ENCODE data around the gene IL9.

Gene IL9

DNA sequence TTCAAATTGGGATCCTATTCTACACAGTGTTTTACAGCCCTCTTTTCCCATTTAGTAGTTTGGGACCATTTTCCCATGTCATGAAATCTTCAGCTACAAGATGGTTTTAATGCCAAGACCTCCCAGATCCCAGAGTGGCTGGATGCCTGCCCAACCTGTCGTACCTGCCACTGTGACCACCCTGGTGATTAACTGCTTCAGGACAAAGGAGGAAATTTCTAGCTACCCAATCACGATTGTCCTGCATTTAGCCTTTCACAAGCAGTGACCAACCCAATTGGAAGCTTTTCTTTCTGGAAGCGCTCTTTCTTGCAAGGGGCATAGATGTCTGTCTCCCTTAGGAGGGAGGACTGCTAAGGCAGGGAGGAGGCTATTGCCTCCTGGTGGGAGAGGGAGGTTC, 13.8 kb downstream of the IL9 start:
- peaks cover 5% of the 10 kb centered on the region for H3K27me3 ChIP-seq (ENCODE audit: control insufficient read depth, insufficient read depth, low read length, poor library complexity, severe bottlenecking)
- no peaks in the 10 kb centered on the region for H3K36me3 ChIP-seq (ENCODE audit: control insufficient read depth, insufficient read depth, low read length)
- H3K27ac ChIP-seq (ENCODE audit: insufficient read depth, low read depth, low read length, poor library complexity, severe bottlenecking) = no peak overlapping the region
- 74 to 85% methylated on average over 3 of the region's 3 CpGs for WGBS, 2 experiments
- no peaks in the 10 kb centered on the region for H3K9me3 ChIP-seq (ENCODE audit: control insufficient read depth, low read length)
- H3K4me1 ChIP-seq (ENCODE audit: control insufficient read depth, insufficient read depth, low read length) = no peaks in the 10 kb centered on the region
- no peak overlapping the region for H3K4me3 ChIP-seq (ENCODE audit: insufficient read depth, low read depth, low read length)

DNA sequence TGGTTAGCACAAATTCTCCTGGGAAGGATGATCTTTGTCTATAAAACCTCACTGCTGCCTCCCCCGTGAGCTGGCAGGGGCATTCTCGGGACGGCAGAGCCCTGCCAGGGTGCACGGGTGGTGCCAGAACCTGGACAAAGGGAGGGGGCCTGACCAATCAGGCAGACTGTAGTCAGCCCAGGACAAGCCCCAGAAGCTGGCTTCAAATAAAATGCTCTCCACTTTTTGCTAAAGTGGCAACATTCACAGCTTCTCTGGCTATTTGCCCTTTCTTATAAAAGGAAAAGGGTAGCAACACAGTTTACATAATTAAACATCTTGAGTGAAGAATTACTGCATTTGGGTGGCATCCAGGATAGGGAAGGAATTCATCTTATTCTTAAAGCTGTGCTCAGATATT, 14.4 kb downstream of the IL9 start:
- no peaks in the 10 kb centered on the region for H3K36me3 ChIP-seq (ENCODE audit: control insufficient read depth, insufficient read depth, low read length)
- no peaks in the 10 kb centered on the region for H3K4me1 ChIP-seq (ENCODE audit: control insufficient read depth, insufficient read depth, low read length)
- H3K27me3 ChIP-seq (ENCODE audit: control insufficient read depth, insufficient read depth, low read length, poor library complexity, severe bottlenecking) = peaks cover 5% of the 10 kb centered on the region
- no peak overlapping the region for H3K4me3 ChIP-seq (ENCODE audit: insufficient read depth, low read depth, low read length)
- no peaks in the 10 kb centered on the region for H3K9me3 ChIP-seq (ENCODE audit: control insufficient read depth, low read length)
- H3K27ac ChIP-seq (ENCODE audit: insufficient read depth, low read depth, low read length, poor library complexity, severe bottlenecking) = no peak overlapping the region
- 87 to 92% methylated on average over 4 of the region's 4 CpGs for WGBS, 2 experiments

DNA sequence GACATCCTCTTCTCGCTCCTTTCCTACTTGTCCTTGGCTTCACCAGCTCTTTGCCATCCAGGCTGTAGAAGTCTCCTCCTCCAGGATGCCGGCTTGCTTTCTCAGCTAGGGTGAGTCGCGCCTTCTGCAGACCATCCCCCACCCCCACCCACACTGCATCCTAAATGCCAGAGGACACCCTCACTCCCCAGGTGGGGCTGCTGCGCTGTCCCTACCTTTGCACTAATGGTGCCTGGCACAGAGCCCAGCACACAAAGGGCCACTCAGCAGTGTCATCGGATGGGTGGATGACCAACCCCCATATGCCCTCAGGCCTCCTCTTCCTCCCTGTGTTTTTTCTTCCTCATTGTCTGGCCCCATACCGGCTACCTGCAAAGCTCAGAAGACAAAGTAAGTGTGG, 14.8 kb downstream of the IL9 start:
- 86% methylated on average over 7 of the region's 7 CpGs for WGBS, 2 experiments
- H3K4me3 ChIP-seq (ENCODE audit: insufficient read depth, low read depth, low read length) = no peak overlapping the region
- peaks cover 5% of the 10 kb centered on the region for H3K27me3 ChIP-seq (ENCODE audit: control insufficient read depth, insufficient read depth, low read length, poor library complexity, severe bottlenecking)
- no peaks in the 10 kb centered on the region for H3K9me3 ChIP-seq (ENCODE audit: control insufficient read depth, low read length)
- H3K4me1 ChIP-seq (ENCODE audit: control insufficient read depth, insufficient read depth, low read length) = no peaks in the 10 kb centered on the region
- no peaks in the 10 kb centered on the region for H3K36me3 ChIP-seq (ENCODE audit: control insufficient read depth, insufficient read depth, low read length)
- H3K27ac ChIP-seq (ENCODE audit: insufficient read depth, low read depth, low read length, poor library complexity, severe bottlenecking) = no peak overlapping the region

GRCh38 chr5:135880278-135880677, 15.4 kb downstream of the IL9 start:
- no peak overlapping the region for H3K4me3 ChIP-seq (ENCODE audit: insufficient read depth, low read depth, low read length)
- H3K27ac ChIP-seq (ENCODE audit: insufficient read depth, low read depth, low read length, poor library complexity, severe bottlenecking) = no peak overlapping the region
- no peaks in the 10 kb centered on the region for H3K36me3 ChIP-seq (ENCODE audit: control insufficient read depth, insufficient read depth, low read length)
- 56 to 61% methylated on average over 3 of the region's 3 CpGs for WGBS, 2 experiments
- no peaks in the 10 kb centered on the region for H3K9me3 ChIP-seq (ENCODE audit: control insufficient read depth, low read length)
- H3K4me1 ChIP-seq (ENCODE audit: control insufficient read depth, insufficient read depth, low read length) = no peaks in the 10 kb centered on the region
- peaks cover under 1% of the 10 kb centered on the region for H3K27me3 ChIP-seq (ENCODE audit: control insufficient read depth, insufficient read depth, low read length, poor library complexity, severe bottlenecking)

DNA sequence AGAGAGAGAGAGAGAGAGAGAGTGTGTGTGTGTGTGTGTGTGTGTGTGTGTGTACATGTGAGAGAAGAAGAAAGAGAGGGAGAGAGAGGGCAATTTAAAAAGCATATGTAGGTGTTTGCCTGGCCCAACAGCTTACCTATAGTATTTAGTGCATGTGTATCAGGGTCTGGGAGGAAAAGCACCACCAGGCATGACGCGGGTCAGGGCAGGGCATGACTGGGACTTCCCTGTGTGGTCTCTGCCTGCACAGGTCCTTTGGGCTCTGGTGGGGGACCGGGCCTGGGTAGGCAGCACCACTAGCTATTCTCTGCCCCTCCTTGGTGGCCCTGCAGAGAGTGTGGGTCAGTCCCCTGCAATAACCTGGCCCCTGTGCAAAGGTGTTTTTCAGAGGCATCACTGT, 16.1 kb downstream of the IL9 start:
- Histone ChIP-seq H3K36me3 (ENCODE audit: control insufficient read depth, insufficient read depth, low read length) (no peaks in the 10 kb centered on the region), H3K4me3 (ENCODE audit: insufficient read depth, low read depth, low read length) (no peak overlapping the region), H3K4me1 (ENCODE audit: control insufficient read depth, insufficient read depth, low read length) (no peaks in the 10 kb centered on the region), H3K9me3 (ENCODE audit: control insufficient read depth, low read length) (no peaks in the 10 kb centered on the region), H3K27me3 (ENCODE audit: control insufficient read depth, insufficient read depth, low read length, poor library complexity, severe bottlenecking) (no peaks in the 10 kb centered on the region), H3K27ac (ENCODE audit: insufficient read depth, low read depth, low read length, poor library complexity, severe bottlenecking) (no peak overlapping the region)
- WGBS, 2 experiments = 87 to 94% methylated on average over 3 of the region's 3 CpGs

GRCh38 chr5:135878156-135878620, 17.5 kb downstream of the IL9 start:
- no peaks in the 10 kb centered on the region for H3K4me1 ChIP-seq (ENCODE audit: control insufficient read depth, insufficient read depth, low read length)
- 93 to 94% methylated on average over 4 of the region's 4 CpGs for WGBS, 2 experiments
- H3K9me3 ChIP-seq (ENCODE audit: control insufficient read depth, low read length) = no peaks in the 10 kb centered on the region
- H3K27me3 ChIP-seq (ENCODE audit: control insufficient read depth, insufficient read depth, low read length, poor library complexity, severe bottlenecking) = no peaks in the 10 kb centered on the region
- H3K36me3 ChIP-seq (ENCODE audit: control insufficient read depth, insufficient read depth, low read length) = no peaks in the 10 kb centered on the region
- no peak overlapping the region for H3K4me3 ChIP-seq (ENCODE audit: insufficient read depth, low read depth, low read length)
- no peak overlapping the region for H3K27ac ChIP-seq (ENCODE audit: insufficient read depth, low read depth, low read length, poor library complexity, severe bottlenecking)

DNA sequence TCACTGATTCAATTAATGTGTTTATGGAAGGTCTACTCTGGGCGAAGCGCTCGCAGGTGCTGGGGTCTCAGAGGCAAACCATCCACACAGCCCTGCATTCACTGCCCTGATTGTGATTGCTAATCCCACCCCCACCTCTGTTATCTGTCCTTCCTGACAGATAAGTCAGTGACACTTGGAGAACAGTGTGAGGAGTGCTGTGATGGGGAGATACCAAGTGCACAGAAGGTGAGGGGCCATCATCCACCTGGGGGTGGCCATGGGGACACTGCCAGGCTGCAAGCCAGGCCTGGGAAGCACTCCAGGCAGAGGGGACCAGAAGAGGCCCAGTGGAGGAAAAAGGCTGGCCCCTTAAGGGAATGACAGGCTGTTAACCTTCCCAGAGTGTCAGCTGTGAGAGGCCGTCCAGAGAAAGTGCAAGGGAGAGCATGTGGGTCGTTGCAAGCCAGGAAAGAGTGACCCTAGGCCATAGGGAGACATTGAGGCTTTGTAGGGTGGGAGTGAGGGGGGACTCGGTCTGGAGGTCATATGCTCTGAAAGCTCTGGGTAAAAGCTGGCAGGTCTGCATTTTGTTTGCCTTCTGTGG, 18.0 kb downstream of the IL9 start:
- Histone ChIP-seq H3K27ac (ENCODE audit: insufficient read depth, low read depth, low read length, poor library complexity, severe bottlenecking) (no peak overlapping the region), H3K36me3 (ENCODE audit: control insufficient read depth, insufficient read depth, low read length) (no peaks in the 10 kb centered on the region), H3K9me3 (ENCODE audit: control insufficient read depth, low read length) (no peaks in the 10 kb centered on the region), H3K4me1 (ENCODE audit: control insufficient read depth, insufficient read depth, low read length) (no peaks in the 10 kb centered on the region), H3K27me3 (ENCODE audit: control insufficient read depth, insufficient read depth, low read length, poor library complexity, severe bottlenecking) (no peaks in the 10 kb centered on the region), H3K4me3 (ENCODE audit: insufficient read depth, low read depth, low read length) (no peak overlapping the region)
- 87 to 88% methylated on average over 6 of the region's 6 CpGs for WGBS, 2 experiments

DNA sequence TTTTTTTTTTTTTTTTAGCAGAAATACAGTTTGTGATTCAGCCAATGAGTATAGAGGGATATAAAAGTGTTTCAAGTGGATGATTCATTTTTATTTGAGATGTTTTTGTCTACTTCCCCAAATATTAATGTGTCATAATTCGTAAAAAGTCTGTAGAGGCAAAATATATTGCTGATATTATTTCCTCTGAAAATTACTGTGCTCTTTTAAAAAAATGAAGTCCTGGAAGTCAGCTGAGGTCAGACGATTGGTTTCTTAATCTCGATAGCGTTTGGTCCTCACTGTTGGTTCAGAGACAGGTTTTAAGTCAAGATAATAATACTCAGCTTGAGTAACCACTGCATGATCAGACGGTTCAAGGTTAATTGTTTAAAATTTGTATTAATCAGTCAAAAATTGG, 19.5 kb downstream of the IL9 start:
- Histone ChIP-seq H3K27me3 (ENCODE audit: control insufficient read depth, insufficient read depth, low read length, poor library complexity, severe bottlenecking) (no peaks in the 10 kb centered on the region), H3K4me1 (ENCODE audit: control insufficient read depth, insufficient read depth, low read length) (no peaks in the 10 kb centered on the region), H3K27ac (ENCODE audit: insufficient read depth, low read depth, low read length, poor library complexity, severe bottlenecking) (no peak overlapping the region), H3K4me3 (ENCODE audit: insufficient read depth, low read depth, low read length) (no peak overlapping the region), H3K36me3 (ENCODE audit: control insufficient read depth, insufficient read depth, low read length) (no peaks in the 10 kb centered on the region), H3K9me3 (ENCODE audit: control insufficient read depth, low read length) (no peaks in the 10 kb centered on the region)
- 95% methylated on average over 4 to 5 of the region's 5 CpGs for WGBS, 2 experiments

DNA sequence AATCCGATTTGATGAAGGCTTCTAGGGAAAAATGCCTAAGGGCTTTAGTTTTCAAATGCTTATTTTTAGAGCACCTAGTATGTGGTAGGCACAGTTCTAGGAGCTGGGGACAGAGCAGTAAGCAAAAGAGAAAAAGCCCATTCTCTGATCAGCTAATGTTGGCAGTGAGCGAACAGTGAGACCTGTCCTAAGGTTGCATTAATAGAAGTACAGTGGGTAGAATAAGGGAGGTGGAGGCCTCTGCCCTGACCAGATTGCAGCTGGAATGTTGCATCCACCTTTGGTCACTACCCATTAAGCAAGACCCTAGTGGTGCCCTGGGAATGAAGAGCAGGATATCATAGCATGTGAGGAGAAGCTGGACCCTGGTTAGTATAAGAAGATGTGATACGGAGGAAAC, 20.1 kb downstream of the IL9 start:
- Histone ChIP-seq H3K4me1 (ENCODE audit: control insufficient read depth, insufficient read depth, low read length) (no peaks in the 10 kb centered on the region), H3K27ac (ENCODE audit: insufficient read depth, low read depth, low read length, poor library complexity, severe bottlenecking) (no peak overlapping the region), H3K9me3 (ENCODE audit: control insufficient read depth, low read length) (no peaks in the 10 kb centered on the region), H3K36me3 (ENCODE audit: control insufficient read depth, insufficient read depth, low read length) (no peaks in the 10 kb centered on the region), H3K4me3 (ENCODE audit: insufficient read depth, low read depth, low read length) (no peak overlapping the region), H3K27me3 (ENCODE audit: control insufficient read depth, insufficient read depth, low read length, poor library complexity, severe bottlenecking) (no peaks in the 10 kb centered on the region)
- 95 to 98% methylated on average over 2 to 3 of the region's 3 CpGs for WGBS, 2 experiments

GRCh38 chr5:135874461-135874860, 21.2 kb downstream of the IL9 start:
- H3K27ac ChIP-seq (ENCODE audit: insufficient read depth, low read depth, low read length, poor library complexity, severe bottlenecking) = no peak overlapping the region
- 82 to 89% methylated on average over 3 of the region's 3 CpGs for WGBS, 2 experiments
- H3K4me1 ChIP-seq (ENCODE audit: control insufficient read depth, insufficient read depth, low read length) = no peaks in the 10 kb centered on the region
- no peaks in the 10 kb centered on the region for H3K36me3 ChIP-seq (ENCODE audit: control insufficient read depth, insufficient read depth, low read length)
- no peaks in the 10 kb centered on the region for H3K27me3 ChIP-seq (ENCODE audit: control insufficient read depth, insufficient read depth, low read length, poor library complexity, severe bottlenecking)
- no peaks in the 10 kb centered on the region for H3K9me3 ChIP-seq (ENCODE audit: control insufficient read depth, low read length)
- H3K4me3 ChIP-seq (ENCODE audit: insufficient read depth, low read depth, low read length) = no peak overlapping the region

GRCh38 chr5:135873831-135874230, 21.8 kb downstream of the IL9 start:
- Histone ChIP-seq H3K4me1 (ENCODE audit: control insufficient read depth, insufficient read depth, low read length) (no peaks in the 10 kb centered on the region), H3K27ac (ENCODE audit: insufficient read depth, low read depth, low read length, poor library complexity, severe bottlenecking) (no peak overlapping the region), H3K4me3 (ENCODE audit: insufficient read depth, low read depth, low read length) (no peak overlapping the region), H3K36me3 (ENCODE audit: control insufficient read depth, insufficient read depth, low read length) (no peaks in the 10 kb centered on the region), H3K27me3 (ENCODE audit: control insufficient read depth, insufficient read depth, low read length, poor library complexity, severe bottlenecking) (no peaks in the 10 kb centered on the region), H3K9me3 (ENCODE audit: control insufficient read depth, low read length) (no peaks in the 10 kb centered on the region)
- 89 to 92% methylated on average over 5 of the region's 5 CpGs for WGBS, 2 experiments
